GM12878 (cell line): ENCODE measurements around the gene STK4. TPM values are rescaled to one million over a fixed set of nuclear protein-coding genes. Genes with fewer than 3 reads are reported as not detected.

ENCODE experiments used
- ATAC-seq: fragments of 200-7000 bp; cut with Tn5 transposase; 3 replicates; pipeline ENCODE4 v1.9.1; 2020; ENCODE audit warnings: mild to moderate bottlenecking, moderate library complexity
- BruUV-seq: library from RNA; stranded (reverse); fragments of 400-500 nt; replicated peaks from 2 replicates; lab custom pipeline; 2021; lab: Mats Ljungman, UMichigan
- CTCF ChIA-PET: fragments of 300-600 bp; sonication (Branson Sonifier 250); formaldehyde crosslinking; extraction: SDS; loops from one replicate; lab custom pipeline; 2021; ENCODE audit warnings: inconsistent platforms; lab: Yijun Ruan, JAX
- POLR2A ChIA-PET: fragments of 350-600 bp; formaldehyde crosslinking; extraction: SDS; loops from one replicate; lab custom pipeline; 2021; ENCODE audit warnings: inconsistent platforms; lab: Charles Lee
- RAD21 ChIA-PET: fragments of 300-600 bp; sonication (Branson Sonifier 250); formaldehyde crosslinking; loops from one replicate; lab custom pipeline; 2023; ENCODE audit warnings: antibody characterized with exemption; ENCODE audit not compliant: unreplicated experiment; lab: Charles Lee
- SMC1A ChIA-PET: fragments of 300-600 bp; sonication (Branson Sonifier 250); formaldehyde crosslinking; loops from one replicate; lab custom pipeline; 2023; ENCODE audit not compliant: unreplicated experiment, uncharacterized antibody; lab: Charles Lee
- DNase-seq: peaks from one replicate; pipeline ENCODE4 v3.0.0-alpha.2; 2011; ENCODE audit warnings: low read depth, low spot score
- FAIRE-seq: peaks from 3 replicates; lab custom pipeline; 2011; peaks lifted over from hg19 to GRCh38; lab: Jason Lieb, UNC
- H2AFZ ChIP-seq: 2 replicates; pipeline ENCODE4 v1.6.0; 2011; ENCODE audit warnings: low read depth, low read length, control low read depth; ENCODE audit not compliant: control insufficient read depth
- H3K27ac ChIP-seq: 2 replicates; pipeline ENCODE4 v1.5.1; 2011; ENCODE audit warnings: control low read depth; ENCODE audit not compliant: control insufficient read depth, insufficient read depth
- H3K27me3 ChIP-seq, 2 experiments: replicated peaks in 1 of 2; 2 replicates each; pipeline versions ENCODE4 v1.6.0 to v1.6.1; 2011; ENCODE audit warnings: low read length in 1 of 2; ENCODE audit not compliant: control insufficient read depth in 2 of 2, insufficient read depth in 2 of 2
- H3K36me3 ChIP-seq, 2 experiments: 2 replicates each; pipeline ENCODE4 v1.5.1; 2011; ENCODE audit warnings: low read length in 1 of 2; ENCODE audit not compliant: control insufficient read depth in 2 of 2, insufficient read depth in 2 of 2
- H3K4me1 ChIP-seq: 2 replicates; pipeline ENCODE4 v1.6.1; 2011; ENCODE audit warnings: mild to moderate bottlenecking, low read length, moderate library complexity, mixed read lengths; ENCODE audit not compliant: control insufficient read depth, insufficient read depth
- H3K4me2 ChIP-seq: 2 replicates; pipeline ENCODE4 v1.6.0; 2011; ENCODE audit warnings: control low read depth; ENCODE audit not compliant: control insufficient read depth, insufficient read depth
- H3K4me3 ChIP-seq: fragments of 200-600 bp; sonication (generic); 2 replicates; pipeline ENCODE4 v1.5.1; 2016
- H3K79me2 ChIP-seq: 2 replicates; pipeline ENCODE4 v1.6.0; 2011; ENCODE audit warnings: low read length; ENCODE audit not compliant: control insufficient read depth, insufficient read depth
- H3K9ac ChIP-seq: 2 replicates; pipeline ENCODE4 v1.8.0; 2011; ENCODE audit warnings: low read length, control low read depth, mixed read lengths; ENCODE audit not compliant: control insufficient read depth, insufficient read depth
- H3K9me3 ChIP-seq: replicated peaks from 3 replicates; pipeline ENCODE4 v1.5.1; 2011; ENCODE audit warnings: mild to moderate bottlenecking, low read length; ENCODE audit not compliant: control insufficient read depth, insufficient read depth
- H4K20me1 ChIP-seq: 2 replicates; pipeline ENCODE4 v1.6.0; 2011; ENCODE audit not compliant: control insufficient read depth, insufficient read depth
- CBX5 ChIP-seq: sonication (generic); IDR thresholded peaks from 2 replicates; pipeline ENCODE4 v1.6.1; 2016; ENCODE audit warnings: low read depth, moderate library complexity, mild to moderate bottlenecking, inconsistent platforms
- ETV6 ChIP-seq, 2 experiments: fragments of 450-650 bp in 1 of 2; IDR thresholded peaks in 1 of 2; conservative IDR thresholded peaks in 1 of 2; 2 replicates each; pipeline ENCODE4 v1.6.1; 2014; ENCODE audit warnings: antibody characterized with exemption in 1 of 2, borderline replicate concordance in 1 of 2, low read depth in 1 of 2, mild to moderate bottlenecking in 1 of 2, moderate library complexity in 1 of 2
- HDAC2 ChIP-seq: fragments of 200-600 bp; sonication (generic); IDR thresholded peaks from 2 replicates; pipeline ENCODE4 v1.6.1; 2017
- HSF1 ChIP-seq: fragments of 150-350 bp; IDR thresholded peaks from 2 replicates; pipeline ENCODE4 v1.6.1; 2014; ENCODE audit warnings: mild to moderate bottlenecking, low read depth, low read length
- IKZF1 ChIP-seq: fragments of 450-650 bp; conservative IDR thresholded peaks from 2 replicates; pipeline ENCODE4 v1.6.1; 2017; ENCODE audit warnings: antibody characterized with exemption, mild to moderate bottlenecking
- MEF2A ChIP-seq: IDR thresholded peaks from 2 replicates; pipeline ENCODE4 v1.6.1; 2011; ENCODE audit warnings: low read depth, mild to moderate bottlenecking, low read length, moderate library complexity; ENCODE audit not compliant: insufficient read depth
- NBN ChIP-seq: fragments of 450-650 bp; IDR thresholded peaks from 2 replicates; pipeline ENCODE4 v1.6.1; 2016
- NFXL1 ChIP-seq: fragments of 450-650 bp; IDR thresholded peaks from 2 replicates; pipeline ENCODE4 v1.6.1; 2017; ENCODE audit warnings: antibody characterized with exemption, mild to moderate bottlenecking, borderline replicate concordance
- NRF1 ChIP-seq: conservative IDR thresholded peaks from 2 replicates; pipeline ENCODE4 v1.6.1; 2011; ENCODE audit warnings: mild to moderate bottlenecking, low read depth, low read length, improper control_type of control experiment
- WGBS: methylation state at CpG from one replicate; pipeline ENCODE4 v1.1.6; 2016; ENCODE audit warnings: low lambda C conversion rate; ENCODE audit not compliant: insufficient replicate concordance, insufficient coverage; ENCODE audit errors: missing lambda C conversion rate; 5-methylcytosine and 5-hydroxymethylcytosine counted together
- in situ Hi-C: fragments of 300-500 bp; cut with MboI; formaldehyde crosslinking; loops from 9 replicates; pipeline ENCODE4 v1.14.3; 2018; ENCODE audit warnings: mixed read lengths
- intact Hi-C: fragments of 100-400 bp; cut with micrococcal nuclease; formaldehyde crosslinking; loops from one replicate; pipeline ENCODE4 v1.14.2; 2022; ENCODE audit not compliant: unreplicated experiment
- polyA plus RNA-seq, 11 experiments: library from polyadenylated mRNA; depleted of rRNA in 4 of 11; unstranded in 6 of 11; stranded (reverse) in 5 of 11; fragments of >200 nt; fragmentation: Nextera tagmentation in 4 of 11; fragmentation: Illumina TruSeq in 1 of 11; extraction: Ambion mirVana in 4 of 11; extraction: Trizol in 1 of 11; gene quantifications; 1 replicate in 1 of 11; 2 replicates in 10 of 11; pipeline versions ENCODE4 v1.2.1 to v1.2.3, GENCODE V29; 2011 to 2016; ENCODE audit warnings: inconsistent platforms in 2 of 11, missing spikeins in 2 of 11, low read depth in 1 of 11
- total RNA-seq, 4 experiments: library from RNA; depleted of rRNA in 3 of 4; stranded (reverse); fragments of >200 nt in 3 of 4; fragmentation: Illumina TruSeq in 1 of 4; extraction: Trizol in 1 of 4; gene quantifications; 2 replicates each; pipeline versions ENCODE4 v1.2.1 to v1.2.3, GENCODE V29; 2013 to 2021
- TF ChIP-seq, protein P1 (sequence below): fragments of 450-650 bp; IDR thresholded peaks from 2 replicates; pipeline ENCODE4 v1.6.1; 2018; ENCODE audit warnings: borderline replicate concordance, mild to moderate bottlenecking; ENCODE audit not compliant: partially characterized antibody

The STK4 gene
- total and polyA plus RNA-seq, 10 of the 15 experiments (the other 5 are each of a cell fraction or from before 2014, with no cell fraction given): 24.0 to 135 (median 89.7) TPM

GRCh38 chr20:45017857-45018256 lies 51.5 kb downstream of the STK4 start:
- H3K9ac ChIP-seq: no peak overlapping the region
- no peak overlapping the region for H2AFZ ChIP-seq
- H3K27me3 ChIP-seq: no peaks in the 10 kb centered on the region
- TF ChIP-seq IKZF1 (no peak), ETV6 (conservative IDR thresholded peaks at IDR 0.05 in 1 of 2, IDR thresholded peaks at IDR 0.05 in 1 of 2; ENCODE audit: borderline replicate concordance in 1 of 2, low read depth in 1 of 2) (no peak), HDAC2 (no peak), NBN (no peak)
- ATAC-seq (no peak), FAIRE-seq (no peak), DNase-seq (no peak)
- no peak overlapping the region for H3K27ac ChIP-seq
- ChIA-PET CTCF (interaction anchor here (0.8 to 1.0 kb wide), 2 partner anchors 26 to 63 kb away, joined by 3 read pairs; no protein-coding TSS in a partner anchor), SMC1A (no interaction called here), RAD21 (no interaction called here), POLR2A (interaction anchor here (0.6 kb wide), 1 partner anchor 373 kb away, joined by 3 read pairs; no protein-coding TSS in a partner anchor)
- no peak overlapping the region for H3K4me3 ChIP-seq
- peaks cover 3 to 40% of the 10 kb centered on the region in 2 experiments for H3K36me3 ChIP-seq
- no peaks in the 10 kb centered on the region for H3K9me3 ChIP-seq
- no peak overlapping the region for H3K4me2 ChIP-seq
- H3K4me1 ChIP-seq: no peaks in the 10 kb centered on the region
- BruUV-seq: no TSS peak
- in situ Hi-C loops (no loop called here), intact Hi-C loops (no loop called here)
- peaks cover 7% of the 10 kb centered on the region for H3K79me2 ChIP-seq
- H4K20me1 ChIP-seq: peaks cover 3% of the 10 kb centered on the region; the same call in 1 of the 2 replicates

DNA sequence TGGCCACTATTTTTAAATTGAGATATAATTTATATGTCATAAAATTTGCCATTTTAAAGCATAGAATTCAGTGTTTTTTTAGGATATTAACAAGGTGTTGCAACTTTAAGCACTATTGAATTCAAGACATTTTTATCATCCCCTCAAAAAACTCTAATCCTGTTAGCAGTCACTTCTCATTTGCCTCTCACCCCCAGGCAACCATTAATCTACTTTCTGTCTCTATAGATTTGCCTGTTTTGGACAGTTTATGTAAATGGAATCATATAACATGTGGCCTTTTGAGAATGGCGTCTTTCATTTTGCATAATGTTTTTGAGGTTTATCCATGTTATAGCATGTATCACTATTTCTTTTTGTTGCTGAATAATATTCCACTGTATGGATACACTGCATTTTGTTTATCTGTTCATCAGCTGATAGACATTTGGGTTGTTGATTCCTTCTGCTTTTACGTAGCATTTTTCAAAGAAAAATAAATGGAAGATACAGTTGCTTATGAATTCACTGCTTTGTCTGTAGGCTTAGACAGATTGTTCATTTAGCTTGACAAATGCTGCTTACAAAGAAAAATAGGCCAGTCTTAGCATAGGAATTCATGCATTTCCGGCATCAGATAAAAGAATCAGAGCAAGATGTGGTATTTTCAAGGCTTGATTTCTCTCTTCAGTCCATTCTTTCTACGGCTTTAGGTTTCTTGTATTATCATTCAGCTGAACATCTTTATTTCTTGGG lies 52.9 kb downstream of the STK4 start:
- no peak for ATAC-seq
- in situ Hi-C loops (no loop called here), intact Hi-C loops (no loop called here)
- peaks cover 3 to 33% of the 10 kb centered on the region in 2 experiments for H3K36me3 ChIP-seq
- ChIA-PET CTCF (interaction anchor here (0.7 to 2.1 kb wide), 7 partner anchors 8 to 120 kb away, joined by 3 to 13 read pairs (median 3); no protein-coding TSS in a partner anchor), RAD21 (interaction anchor here (1.2 kb wide), 1 partner anchor 8 kb away, joined by 6 read pairs; no protein-coding TSS in a partner anchor), POLR2A (interaction anchor here (0.7 to 1.5 kb wide), 4 partner anchors 10 to 294 kb away, joined by 3 to 7 read pairs (median 4); no protein-coding TSS in a partner anchor), SMC1A (interaction anchor here (0.7 to 2.3 kb wide), 5 partner anchors 8 to 93 kb away, joined by 3 to 13 read pairs (median 4); no protein-coding TSS in a partner anchor)
- FAIRE-seq: no peak
- H3K27me3 ChIP-seq: no peaks in the 10 kb centered on the region
- no peak overlapping the region for H3K9ac ChIP-seq
- no peaks in the 10 kb centered on the region for H3K9me3 ChIP-seq
- H3K4me1 ChIP-seq: no peaks in the 10 kb centered on the region
- H3K4me3 ChIP-seq: no peak overlapping the region
- H3K79me2 ChIP-seq: peaks cover 5% of the 10 kb centered on the region
- no peak overlapping the region for H3K27ac ChIP-seq
- H4K20me1 ChIP-seq: peaks cover 3% of the 10 kb centered on the region; the same call in 1 of the 2 replicates
- no peak overlapping the region for H2AFZ ChIP-seq
- H3K4me2 ChIP-seq: no peak overlapping the region
- DNase-seq: no peak
- BruUV-seq: no TSS peak
- 86% methylated on average over 4 of the region's 4 CpGs for WGBS
- no peak for TF ChIP-seq MEF2A
- TF ChIP-seq NRF1: no peak
- no peak for TF ChIP-seq CBX5
- TF ChIP-seq, protein P1, sequence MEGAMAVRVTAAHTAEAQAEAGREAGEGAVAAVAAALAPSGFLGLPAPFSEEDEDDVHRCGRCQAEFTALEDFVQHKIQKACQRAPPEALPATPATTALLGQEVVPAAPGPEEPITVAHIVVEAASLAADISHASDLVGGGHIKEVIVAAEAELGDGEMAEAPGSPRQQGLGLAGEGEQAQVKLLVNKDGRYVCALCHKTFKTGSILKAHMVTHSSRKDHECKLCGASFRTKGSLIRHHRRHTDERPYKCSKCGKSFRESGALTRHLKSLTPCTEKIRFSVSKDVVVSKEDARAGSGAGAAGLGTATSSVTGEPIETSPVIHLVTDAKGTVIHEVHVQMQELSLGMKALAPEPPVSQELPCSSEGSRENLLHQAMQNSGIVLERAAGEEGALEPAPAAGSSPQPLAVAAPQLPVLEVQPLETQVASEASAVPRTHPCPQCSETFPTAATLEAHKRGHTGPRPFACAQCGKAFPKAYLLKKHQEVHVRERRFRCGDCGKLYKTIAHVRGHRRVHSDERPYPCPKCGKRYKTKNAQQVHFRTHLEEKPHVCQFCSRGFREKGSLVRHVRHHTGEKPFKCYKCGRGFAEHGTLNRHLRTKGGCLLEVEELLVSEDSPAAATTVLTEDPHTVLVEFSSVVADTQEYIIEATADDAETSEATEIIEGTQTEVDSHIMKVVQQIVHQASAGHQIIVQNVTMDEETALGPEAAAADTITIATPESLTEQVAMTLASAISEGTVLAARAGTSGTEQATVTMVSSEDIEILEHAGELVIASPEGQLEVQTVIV: no peak
- TF ChIP-seq NFXL1: no peak
- no peak for TF ChIP-seq HSF1
